ENCODE measurements around the gene MS4A3.
"Not testable (repeated sequence)": the region's sequence is repeated elsewhere in the genome, so short reads cannot be mapped to it uniquely, and the experiment has no call there.

Gene MS4A3

GRCh38 chr11:60095477-60096120 is 39.1 kb downstream of the MS4A3 start:
- no peak for DNase-seq (ENCODE audit: low read depth in 2 of 2)

GRCh38 chr11:60097189-60097588 is 40.7 kb downstream of the MS4A3 start:
- DNase-seq (ENCODE audit: low read depth in 2 of 2) = no peak

DNA sequence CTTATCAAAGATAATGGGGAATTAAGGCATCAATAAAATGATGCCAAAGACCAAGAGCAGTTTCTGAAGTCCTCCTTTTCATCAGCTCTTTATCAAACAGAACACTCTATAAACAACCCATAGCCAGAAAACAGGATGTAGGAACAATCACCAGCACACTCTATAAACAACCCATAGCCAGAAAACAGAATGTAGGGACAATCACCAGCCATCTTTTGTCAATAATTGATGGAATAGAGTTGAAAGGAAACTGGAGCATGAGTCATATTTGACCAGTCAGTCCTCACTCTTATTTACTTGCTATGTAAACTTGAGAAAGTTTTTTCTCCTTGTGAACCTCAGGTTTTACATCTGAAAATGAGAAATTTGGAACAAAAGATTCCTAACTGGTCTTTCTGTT is 42.0 kb downstream of the MS4A3 start:
- no peak for DNase-seq (ENCODE audit: low read depth in 2 of 2)

- DNase-seq (ENCODE audit: low read depth in 2 of 2) = no peak
Observed at GRCh38 chr11:60100516-60100915, 44.1 kb downstream of the MS4A3 start.

DNA sequence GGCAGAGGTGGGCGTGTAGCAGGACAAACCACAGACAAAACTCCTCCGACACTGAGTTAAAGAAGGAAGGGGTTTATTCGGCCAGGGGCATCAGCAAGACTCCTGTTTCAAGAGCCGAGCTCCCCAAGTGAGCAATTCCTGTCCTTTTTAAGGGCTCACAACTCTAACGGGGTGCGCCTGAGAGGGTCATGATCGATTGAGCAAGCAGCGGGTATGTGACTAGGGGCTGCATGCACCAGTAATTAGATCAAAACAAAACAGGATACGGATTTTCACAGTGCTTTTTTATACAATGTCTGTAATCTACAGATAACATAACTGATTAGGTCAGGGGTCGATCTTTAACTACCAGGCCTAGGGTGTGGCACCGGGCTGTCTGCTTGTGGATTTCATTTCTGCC is 44.9 kb downstream of the MS4A3 start:
- not testable (repeated sequence) for DNase-seq (ENCODE audit: low read depth in 2 of 2)

- not testable (repeated sequence) for DNase-seq (ENCODE audit: low read depth in 2 of 2)
Observed at GRCh38 chr11:60104471-60105115, 48.1 kb downstream of the MS4A3 start.

DNA sequence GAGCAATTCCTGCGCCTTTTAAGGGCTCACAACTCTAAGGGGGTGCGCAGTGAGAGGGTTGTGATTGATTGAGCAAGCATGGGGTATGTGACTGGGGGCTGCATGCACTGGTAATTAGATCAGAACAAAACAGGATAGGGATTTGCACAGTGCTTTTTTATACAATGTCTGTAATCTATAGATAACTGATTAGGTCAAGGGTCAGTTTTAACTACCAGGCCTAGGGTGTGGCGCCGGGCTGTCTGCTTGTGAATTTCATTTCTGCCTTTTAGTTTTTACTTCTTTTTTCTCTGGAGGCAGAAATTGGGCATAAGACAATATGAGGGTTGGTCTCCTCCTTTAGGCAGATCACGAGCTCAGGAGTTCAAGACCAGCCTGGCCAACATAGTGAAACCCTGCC is 52.2 kb downstream of the MS4A3 start:
- DNase-seq (ENCODE audit: low read depth in 2 of 2) = not testable (repeated sequence)

GRCh38 chr11:60111793-60112192 is 55.3 kb downstream of the MS4A3 start:
- DNase-seq (ENCODE audit: low read depth in 2 of 2) = no peak

- DNase-seq (ENCODE audit: low read depth in 2 of 2) = no peak
Observed at GRCh38 chr11:60116996-60117790, 60.7 kb downstream of the MS4A3 start.

GRCh38 chr11:60118338-60118737 is 61.9 kb downstream of the MS4A3 start:
- no peak for DNase-seq (ENCODE audit: low read depth in 2 of 2)

- DNase-seq (ENCODE audit: low read depth in 2 of 2) = no peak
Observed at GRCh38 chr11:60119710-60120109, 63.2 kb downstream of the MS4A3 start.
